Panc1 (cell line): Measurements from ENCODE around the gene IVD.

ENCODE experiments used
- CTCF ChIP-seq: fragments of 450-650 bp; IDR thresholded peaks from 2 replicates; pipeline ENCODE4 v1.5.1; 2017; ENCODE audit warnings: mild to moderate bottlenecking
- POLR2AphosphoS5 ChIP-seq: IDR thresholded peaks from 2 replicates; pipeline ENCODE4 v1.6.1; 2012; ENCODE audit warnings: mild to moderate bottlenecking, low read depth, low read length, moderate library complexity
- SIN3A ChIP-seq: IDR thresholded peaks from 2 replicates; pipeline ENCODE4 v1.6.1; 2012; ENCODE audit warnings: low read depth, mild to moderate bottlenecking, low read length, moderate library complexity, borderline replicate concordance; ENCODE audit not compliant: insufficient read depth
- TCF7L2 ChIP-seq: IDR thresholded peaks from 2 replicates; pipeline ENCODE4 v1.6.1; 2011; ENCODE audit warnings: mild to moderate bottlenecking, low read depth, low read length, inconsistent platforms
- TF ChIP-seq, protein P1 (sequence below), 2 experiments: IDR thresholded peaks; 2 replicates each; pipeline ENCODE4 v1.6.1; 2011 to 2012; ENCODE audit warnings: low read depth in 2 of 2, control low read depth in 1 of 2, low read length in 1 of 2, mild to moderate bottlenecking in 1 of 2, moderate library complexity in 1 of 2; ENCODE audit not compliant: insufficient read depth in 1 of 2

DNA sequence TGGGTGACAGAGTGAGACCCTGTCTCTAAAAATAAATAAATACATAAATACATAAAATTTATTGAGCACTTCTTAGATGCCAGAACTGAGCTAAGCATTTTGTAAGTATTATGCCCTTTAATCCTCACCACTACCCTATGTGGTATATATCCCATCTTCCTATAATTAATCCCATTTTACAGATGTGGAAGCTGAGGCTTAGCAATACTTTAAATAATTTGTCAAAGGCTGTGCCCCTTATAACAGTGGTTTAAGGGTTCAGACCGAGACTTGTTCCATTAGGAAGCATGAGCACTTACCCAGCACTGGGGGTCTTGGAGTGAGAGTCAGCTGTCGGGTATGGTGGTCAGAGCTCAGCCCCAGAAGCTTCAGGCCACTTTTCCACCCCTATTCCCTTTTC lies 57.7 kb downstream of the IVD start:
- no peak for TF ChIP-seq CTCF
- no peak for TF ChIP-seq SIN3A
- TF ChIP-seq POLR2AphosphoS5: no peak
- no peak for TF ChIP-seq TCF7L2
- TF ChIP-seq, protein P1, sequence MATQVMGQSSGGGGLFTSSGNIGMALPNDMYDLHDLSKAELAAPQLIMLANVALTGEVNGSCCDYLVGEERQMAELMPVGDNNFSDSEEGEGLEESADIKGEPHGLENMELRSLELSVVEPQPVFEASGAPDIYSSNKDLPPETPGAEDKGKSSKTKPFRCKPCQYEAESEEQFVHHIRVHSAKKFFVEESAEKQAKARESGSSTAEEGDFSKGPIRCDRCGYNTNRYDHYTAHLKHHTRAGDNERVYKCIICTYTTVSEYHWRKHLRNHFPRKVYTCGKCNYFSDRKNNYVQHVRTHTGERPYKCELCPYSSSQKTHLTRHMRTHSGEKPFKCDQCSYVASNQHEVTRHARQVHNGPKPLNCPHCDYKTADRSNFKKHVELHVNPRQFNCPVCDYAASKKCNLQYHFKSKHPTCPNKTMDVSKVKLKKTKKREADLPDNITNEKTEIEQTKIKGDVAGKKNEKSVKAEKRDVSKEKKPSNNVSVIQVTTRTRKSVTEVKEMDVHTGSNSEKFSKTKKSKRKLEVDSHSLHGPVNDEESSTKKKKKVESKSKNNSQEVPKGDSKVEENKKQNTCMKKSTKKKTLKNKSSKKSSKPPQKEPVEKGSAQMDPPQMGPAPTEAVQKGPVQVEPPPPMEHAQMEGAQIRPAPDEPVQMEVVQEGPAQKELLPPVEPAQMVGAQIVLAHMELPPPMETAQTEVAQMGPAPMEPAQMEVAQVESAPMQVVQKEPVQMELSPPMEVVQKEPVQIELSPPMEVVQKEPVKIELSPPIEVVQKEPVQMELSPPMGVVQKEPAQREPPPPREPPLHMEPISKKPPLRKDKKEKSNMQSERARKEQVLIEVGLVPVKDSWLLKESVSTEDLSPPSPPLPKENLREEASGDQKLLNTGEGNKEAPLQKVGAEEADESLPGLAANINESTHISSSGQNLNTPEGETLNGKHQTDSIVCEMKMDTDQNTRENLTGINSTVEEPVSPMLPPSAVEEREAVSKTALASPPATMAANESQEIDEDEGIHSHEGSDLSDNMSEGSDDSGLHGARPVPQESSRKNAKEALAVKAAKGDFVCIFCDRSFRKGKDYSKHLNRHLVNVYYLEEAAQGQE (IDR thresholded peaks at IDR 0.05; ENCODE audit: insufficient read depth in 1 of 2, low read depth in 2 of 2, low read length in 1 of 2): no peak
